Activated naive CD4-positive, alpha-beta T cell treated with anti-CD3 and anti-CD28 coated beads for 36 hours (primary cell): ENCODE data around the gene SYNRG. TPM values are rescaled to one million over a fixed set of nuclear protein-coding genes. Genes with fewer than 3 reads are reported as not detected.
"Not testable (repeated sequence)": the region's sequence is repeated elsewhere in the genome, so short reads cannot be mapped to it uniquely, and the experiment has no call there.

Experiments used
- CTCF ChIA-PET: fragments of 350-600 bp; sonication (Branson Sonifier 250); formaldehyde crosslinking; loops from one replicate; lab custom pipeline; 2021; ENCODE audit warnings: antibody characterized with exemption; lab: Charles Lee
- DNase-seq: peaks from one replicate; pipeline ENCODE4 v3.0.0-alpha.2; 2020
- H3K27ac Mint-ChIP-seq: one replicate; pipeline ENCODE4 v1.8.0; 2021; ENCODE audit warnings: mild to moderate bottlenecking, mixed read lengths
- H3K27me3 Mint-ChIP-seq: one replicate; pipeline ENCODE4 v1.8.0; 2021; ENCODE audit warnings: low read depth, mixed read lengths
- H3K36me3 Mint-ChIP-seq: one replicate; pipeline ENCODE4 v1.8.0; 2021; ENCODE audit warnings: low read depth, mixed read lengths
- H3K4me1 Mint-ChIP-seq: one replicate; pipeline ENCODE4 v1.8.0; 2021; ENCODE audit warnings: low read depth, mixed read lengths
- H3K4me3 Mint-ChIP-seq: one replicate; pipeline ENCODE4 v1.8.0; 2021; ENCODE audit warnings: mild to moderate bottlenecking, moderate library complexity, mixed read lengths
- H3K9me3 Mint-ChIP-seq: one replicate; pipeline ENCODE4 v1.8.0; 2021; ENCODE audit warnings: mixed read lengths
- intact Hi-C: fragments of 100-400 bp; cut with micrococcal nuclease; formaldehyde crosslinking; loops from one replicate; pipeline ENCODE4 v1.15.1; 2023
- total RNA-seq, 2 experiments: library from RNA; stranded (reverse); gene quantifications; one replicate each; pipeline ENCODE4 v1.2.3, GENCODE V29; 2021

SYNRG gene
- total RNA-seq, 2 experiments from 2014 or later, result 39.1 to 40.1 TPM

GRCh38 chr17:37511642-37512041 is 97.6 kb downstream of the SYNRG start:
- CTCF ChIA-PET, result not testable (repeated sequence)

GRCh38 chr17:37510056-37510455 is 99.2 kb downstream of the SYNRG start:
- Mint-ChIP-seq H3K36me3 (peaks cover 5% of the 10 kb centered on the region), H3K4me3 (no peak overlapping the region), H3K27me3 (no peaks in the 10 kb centered on the region), H3K9me3 (no peaks in the 10 kb centered on the region), H3K4me1 (peaks cover 9% of the 10 kb centered on the region), H3K27ac (no peak overlapping the region)
- intact Hi-C loops, result no loop called here
- CTCF ChIA-PET, result no interaction called here
- no peak for DNase-seq

More at GRCh38 chr17:37511642-37512041, 97.6 kb downstream of the SYNRG start:
- DNase-seq, intact Hi-C loops, H3K4me3 Mint-ChIP-seq, H3K27ac Mint-ChIP-seq, H3K9me3 Mint-ChIP-seq, H3K4me1 Mint-ChIP-seq, H3K27me3 Mint-ChIP-seq, H3K36me3 Mint-ChIP-seq: not testable (repeated sequence)

GRCh38 chr17:37507111-37507510 is 102.1 kb downstream of the SYNRG start:
- no peak overlapping the region for H3K27ac Mint-ChIP-seq
- CTCF ChIA-PET, result interaction anchor here (1.3 kb wide), 1 partner anchor 9 kb away, joined by 3 read pairs; no protein-coding TSS in a partner anchor
- intact Hi-C loops, result no loop called here
- DNase-seq, result no peak
- peaks cover 5% of the 10 kb centered on the region for H3K36me3 Mint-ChIP-seq
- H3K4me3 Mint-ChIP-seq, result no peak overlapping the region
- no peaks in the 10 kb centered on the region for H3K9me3 Mint-ChIP-seq
- peaks cover 9% of the 10 kb centered on the region for H3K4me1 Mint-ChIP-seq
- H3K27me3 Mint-ChIP-seq, result no peaks in the 10 kb centered on the region

GRCh38 chr17:37506678-37507077 is 102.5 kb downstream of the SYNRG start:
- H3K4me1 Mint-ChIP-seq, result peaks cover 9% of the 10 kb centered on the region
- peak; percentile 28 for DNase-seq
- H3K4me3 Mint-ChIP-seq, result no peak overlapping the region
- H3K36me3 Mint-ChIP-seq, result peaks cover 3% of the 10 kb centered on the region
- CTCF ChIA-PET, result interaction anchor here (1.3 kb wide), 1 partner anchor 10 kb away, joined by 3 read pairs; no protein-coding TSS in a partner anchor
- intact Hi-C loops, result no loop called here
- H3K9me3 Mint-ChIP-seq, result no peaks in the 10 kb centered on the region
- no peak overlapping the region for H3K27ac Mint-ChIP-seq
- no peaks in the 10 kb centered on the region for H3K27me3 Mint-ChIP-seq

GRCh38 chr17:37505333-37505732 is 103.9 kb downstream of the SYNRG start:
- no peak for DNase-seq
- CTCF ChIA-PET, result no interaction called here
- Mint-ChIP-seq H3K4me1 (peaks cover 5% of the 10 kb centered on the region), H3K4me3 (no peak overlapping the region), H3K9me3 (no peaks in the 10 kb centered on the region), H3K36me3 (peaks cover 3% of the 10 kb centered on the region), H3K27me3 (no peaks in the 10 kb centered on the region), H3K27ac (no peak overlapping the region)
- intact Hi-C loops, result no loop called here

GRCh38 chr17:37503148-37503547 is 106.1 kb downstream of the SYNRG start:
- CTCF ChIA-PET, result interaction anchor here (0.7 kb wide), 1 partner anchor 36 kb away, joined by 3 read pairs; no protein-coding TSS in a partner anchor
- intact Hi-C loops, result no loop called here
- Mint-ChIP-seq H3K4me1 (peaks cover 2% of the 10 kb centered on the region), H3K27me3 (no peaks in the 10 kb centered on the region), H3K27ac (no peak overlapping the region), H3K4me3 (no peak overlapping the region), H3K9me3 (no peaks in the 10 kb centered on the region), H3K36me3 (peaks cover 3% of the 10 kb centered on the region)
- no peak for DNase-seq

GRCh38 chr17:37502009-37502936 is 106.9 kb downstream of the SYNRG start:
- Mint-ChIP-seq H3K27me3 (no peaks in the 10 kb centered on the region), H3K9me3 (no peaks in the 10 kb centered on the region), H3K4me3 (no peak overlapping the region), H3K4me1 (peaks cover 2% of the 10 kb centered on the region), H3K36me3 (peaks cover 3% of the 10 kb centered on the region), H3K27ac (no peak overlapping the region)
- intact Hi-C loops, result no loop called here
- CTCF ChIA-PET, result interaction anchor here (0.7 kb wide), 1 partner anchor 35 kb away, joined by 3 read pairs; no protein-coding TSS in a partner anchor
- DNase-seq, result no peak

GRCh38 chr17:37500378-37500777 is 108.8 kb downstream of the SYNRG start:
- intact Hi-C loops, result no loop called here
- Mint-ChIP-seq H3K9me3 (no peaks in the 10 kb centered on the region), H3K27ac (no peak overlapping the region), H3K27me3 (no peaks in the 10 kb centered on the region), H3K4me1 (no peaks in the 10 kb centered on the region), H3K36me3 (peaks cover 3% of the 10 kb centered on the region), H3K4me3 (no peak overlapping the region)
- no peak for DNase-seq
- CTCF ChIA-PET, result no interaction called here

GRCh38 chr17:37494971-37495370 is 114.2 kb downstream of the SYNRG start:
- H3K4me3 Mint-ChIP-seq, result no peak overlapping the region
- H3K4me1 Mint-ChIP-seq, result peaks cover 39% of the 10 kb centered on the region
- no peak overlapping the region for H3K27ac Mint-ChIP-seq
- H3K36me3 Mint-ChIP-seq, result no peaks in the 10 kb centered on the region
- no peaks in the 10 kb centered on the region for H3K9me3 Mint-ChIP-seq
- intact Hi-C loops, result no loop called here
- CTCF ChIA-PET, result no interaction called here
- no peak for DNase-seq
- H3K27me3 Mint-ChIP-seq, result no peaks in the 10 kb centered on the region

- H3K27ac Mint-ChIP-seq, result no peak overlapping the region
- H3K4me3 Mint-ChIP-seq, result no peak overlapping the region
- no peaks in the 10 kb centered on the region for H3K9me3 Mint-ChIP-seq
- DNase-seq, result no peak
- CTCF ChIA-PET, result no interaction called here
- no peaks in the 10 kb centered on the region for H3K27me3 Mint-ChIP-seq
- H3K36me3 Mint-ChIP-seq, result peaks cover under 1% of the 10 kb centered on the region
- H3K4me1 Mint-ChIP-seq, result peaks cover 39% of the 10 kb centered on the region
- intact Hi-C loops, result no loop called here
Measured at GRCh38 chr17:37494401-37494831, 114.8 kb downstream of the SYNRG start.

- H3K4me3 Mint-ChIP-seq, result no peak overlapping the region
- peaks cover 1% of the 10 kb centered on the region for H3K36me3 Mint-ChIP-seq
- H3K27me3 Mint-ChIP-seq, result no peaks in the 10 kb centered on the region
- H3K27ac Mint-ChIP-seq, result no peak overlapping the region
- CTCF ChIA-PET, result no interaction called here
- peaks cover 44% of the 10 kb centered on the region for H3K4me1 Mint-ChIP-seq
- intact Hi-C loops, result no loop called here
- no peak for DNase-seq
- H3K9me3 Mint-ChIP-seq, result no peaks in the 10 kb centered on the region
Measured at GRCh38 chr17:37493249-37494027, 115.8 kb downstream of the SYNRG start.

- Mint-ChIP-seq H3K27ac (no peak overlapping the region), H3K4me1 (peaks cover 49% of the 10 kb centered on the region), H3K36me3 (peaks cover 1% of the 10 kb centered on the region), H3K27me3 (no peaks in the 10 kb centered on the region), H3K9me3 (no peaks in the 10 kb centered on the region), H3K4me3 (no peak overlapping the region)
- CTCF ChIA-PET, result no interaction called here
- intact Hi-C loops, result no loop called here
- no peak for DNase-seq
Measured at GRCh38 chr17:37492167-37492566, 117.1 kb downstream of the SYNRG start.
